Left ventricle myocardium inferior (tissue), 1 donor: ENCODE data around the gene ZPR1. TPM values are rescaled to one million over a fixed set of nuclear protein-coding genes. Genes with fewer than 3 reads are reported as not detected.

Experiments used
- DNase-seq: peaks from one replicate; pipeline ENCODE4 v3.0.0-alpha.2; 2020
- H3K27ac ChIP-seq: fragments of 200-600 bp; replicated peaks from 2 replicates; pipeline ENCODE4 v1.8.0; 2021
- H3K27me3 ChIP-seq: fragments of 200-600 bp; 2 replicates; pipeline ENCODE4 v1.8.0; 2021; ENCODE audit warnings: low read depth
- H3K36me3 ChIP-seq: fragments of 200-600 bp; 2 replicates; pipeline ENCODE4 v1.8.0; 2021
- H3K4me1 ChIP-seq: fragments of 200-600 bp; 2 replicates; pipeline ENCODE4 v1.8.0; 2021
- H3K4me3 ChIP-seq: fragments of 200-600 bp; 2 replicates; pipeline ENCODE4 v1.8.0; 2021; ENCODE audit warnings: mild to moderate bottlenecking, moderate library complexity
- H3K9me3 ChIP-seq: fragments of 200-600 bp; replicated peaks from 2 replicates; pipeline ENCODE4 v1.8.0; 2021
- intact Hi-C: fragments of 100-400 bp; cut with micrococcal nuclease; formaldehyde crosslinking; loops from one replicate; pipeline ENCODE4 v1.11.0; 2022
- total RNA-seq: library from RNA; stranded (reverse); fragmentation: NEBNext Ultra II Directional; extraction: Animal tissue kit (Norgen Biotek cat#: 25700); gene quantifications from one replicate; pipeline ENCODE4 v1.2.1, GENCODE V29; 2021
- TF ChIP-seq, protein P1 (sequence below): fragments of 200-600 bp; IDR thresholded peaks from 2 replicates; pipeline ENCODE4 v1.8.0; 2021; ENCODE audit warnings: antibody characterized with exemption, mild to moderate bottlenecking, borderline replicate concordance
- donor health status: DM: no; HTN: yes; CAD: no; lungs with severe emphysema.

Gene ZPR1
- total RNA-seq, 1 donor from 2014 or later = 26.4 TPM

DNA sequence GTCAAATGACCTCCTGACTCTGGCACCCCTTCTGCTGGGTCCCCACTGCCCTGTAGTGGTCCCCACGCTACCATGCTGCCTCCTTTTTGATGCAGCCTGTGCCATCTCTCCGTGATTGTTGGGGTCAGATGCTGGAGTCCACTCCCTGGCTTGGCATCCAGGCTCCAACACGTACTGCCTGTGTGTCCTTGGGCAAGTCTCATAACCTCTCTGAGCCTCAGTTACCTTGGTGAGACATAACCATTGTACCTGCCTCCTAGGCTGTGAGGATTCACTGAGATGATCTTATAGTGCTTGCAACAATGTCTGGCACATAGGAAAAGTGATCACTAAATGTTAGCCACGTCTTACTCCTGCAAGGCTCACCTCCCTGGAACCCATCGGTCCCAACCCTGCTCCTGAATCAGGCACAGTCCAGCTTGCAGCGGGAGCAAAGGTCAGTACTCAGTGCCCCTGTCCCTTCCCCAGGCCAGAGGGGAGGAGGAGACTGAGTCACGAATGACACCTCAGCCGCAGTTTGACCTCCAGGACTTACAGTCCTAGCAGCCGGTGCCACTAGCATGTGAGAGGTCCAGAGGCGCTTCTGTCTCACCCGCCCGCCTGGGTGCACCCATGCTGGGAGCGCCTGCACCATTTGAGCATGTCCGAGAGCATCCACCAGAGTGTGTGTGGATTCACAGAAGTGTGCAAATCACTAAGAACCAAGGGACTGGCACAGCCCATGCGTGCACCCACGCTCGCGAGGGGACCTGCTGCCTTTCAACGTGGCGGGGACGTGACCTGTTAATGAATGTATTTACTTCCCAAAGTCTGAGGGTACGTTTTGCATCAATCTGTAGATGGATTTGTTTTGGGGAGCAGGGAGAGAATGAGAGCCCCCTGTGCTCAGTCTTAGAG lies 38.3 kb upstream of the ZPR1 start:
- DNase-seq = no peak
- intact Hi-C loops = no loop called here
- Histone ChIP-seq H3K27me3 (no peaks in the 10 kb centered on the region), H3K9me3 (no peaks in the 10 kb centered on the region), H3K4me1 (no peaks in the 10 kb centered on the region), H3K27ac (no peak overlapping the region), H3K36me3 (no peaks in the 10 kb centered on the region), H3K4me3 (no peak overlapping the region)
- TF ChIP-seq, protein P1, sequence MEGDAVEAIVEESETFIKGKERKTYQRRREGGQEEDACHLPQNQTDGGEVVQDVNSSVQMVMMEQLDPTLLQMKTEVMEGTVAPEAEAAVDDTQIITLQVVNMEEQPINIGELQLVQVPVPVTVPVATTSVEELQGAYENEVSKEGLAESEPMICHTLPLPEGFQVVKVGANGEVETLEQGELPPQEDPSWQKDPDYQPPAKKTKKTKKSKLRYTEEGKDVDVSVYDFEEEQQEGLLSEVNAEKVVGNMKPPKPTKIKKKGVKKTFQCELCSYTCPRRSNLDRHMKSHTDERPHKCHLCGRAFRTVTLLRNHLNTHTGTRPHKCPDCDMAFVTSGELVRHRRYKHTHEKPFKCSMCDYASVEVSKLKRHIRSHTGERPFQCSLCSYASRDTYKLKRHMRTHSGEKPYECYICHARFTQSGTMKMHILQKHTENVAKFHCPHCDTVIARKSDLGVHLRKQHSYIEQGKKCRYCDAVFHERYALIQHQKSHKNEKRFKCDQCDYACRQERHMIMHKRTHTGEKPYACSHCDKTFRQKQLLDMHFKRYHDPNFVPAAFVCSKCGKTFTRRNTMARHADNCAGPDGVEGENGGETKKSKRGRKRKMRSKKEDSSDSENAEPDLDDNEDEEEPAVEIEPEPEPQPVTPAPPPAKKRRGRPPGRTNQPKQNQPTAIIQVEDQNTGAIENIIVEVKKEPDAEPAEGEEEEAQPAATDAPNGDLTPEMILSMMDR = no peak

DNA sequence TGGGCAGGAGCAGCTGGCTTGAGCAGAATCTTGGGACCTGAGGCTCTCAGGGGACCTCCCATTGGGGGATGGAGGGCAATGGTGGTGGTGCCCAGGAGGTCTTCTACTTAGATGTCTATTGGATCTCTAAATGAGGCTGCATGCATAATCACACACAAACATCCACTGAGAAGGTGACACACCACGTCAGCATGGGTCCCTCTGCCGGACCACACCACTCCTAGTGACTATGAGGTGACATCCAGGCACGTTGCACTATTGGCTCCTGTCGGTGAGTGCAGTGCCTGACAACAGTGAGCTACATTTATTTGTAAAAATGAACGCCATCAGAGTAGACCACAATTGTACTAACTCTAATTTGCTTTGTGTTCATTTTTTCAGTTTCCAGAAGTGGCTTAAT lies 37.6 kb upstream of the ZPR1 start:
- H3K4me1 ChIP-seq = no peaks in the 10 kb centered on the region
- H3K4me3 ChIP-seq = no peak overlapping the region
- TF ChIP-seq, protein P1 = no peak
- no peak overlapping the region for H3K27ac ChIP-seq
- intact Hi-C loops = no loop called here
- no peaks in the 10 kb centered on the region for H3K36me3 ChIP-seq
- no peak for DNase-seq
- H3K27me3 ChIP-seq = no peaks in the 10 kb centered on the region
- no peaks in the 10 kb centered on the region for H3K9me3 ChIP-seq

DNA sequence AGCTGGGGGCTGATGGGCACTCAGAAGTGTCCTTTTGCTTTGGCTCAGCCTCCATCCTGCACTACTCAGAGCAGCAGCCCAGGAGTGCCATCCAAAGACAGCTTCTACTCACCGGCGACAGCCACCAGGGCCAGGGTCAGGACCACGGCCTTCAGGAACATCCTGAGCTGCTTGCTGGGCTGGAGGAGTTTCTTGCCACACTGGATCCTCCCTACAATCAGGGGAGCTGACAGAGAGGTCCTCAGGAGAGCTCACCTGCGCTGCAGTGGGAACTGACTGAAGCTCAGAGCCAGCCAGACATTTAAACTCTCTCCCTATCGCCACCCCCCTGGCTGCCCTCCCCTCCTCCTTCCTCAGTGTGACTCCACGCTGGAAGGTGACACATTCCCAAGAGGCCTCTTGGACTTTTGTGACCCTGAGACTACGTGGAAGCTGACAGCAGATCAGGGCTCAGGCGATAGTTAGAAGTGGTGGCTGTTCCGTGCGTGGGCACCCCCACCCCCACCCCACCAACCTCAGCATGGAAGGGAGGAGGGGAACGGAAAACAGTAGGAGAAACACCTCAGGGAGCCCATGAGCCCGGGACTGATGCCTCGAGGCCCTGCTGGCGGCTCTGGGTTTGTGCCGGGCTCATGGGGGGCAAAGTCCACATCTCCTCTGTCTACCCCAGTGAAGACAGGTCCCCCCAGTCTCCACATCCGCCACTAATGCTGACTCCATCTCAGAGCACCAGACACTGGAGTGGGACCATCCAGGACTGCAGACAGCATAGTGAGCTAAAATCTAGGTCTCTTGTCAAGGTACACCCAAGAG lies 35.4 kb upstream of the ZPR1 start, which contains the start of gene APOA4:
Gene APOA4, minus strand, starts transcription at position 274 of the 813 bp plus-strand sequence. Its CDS starts 113 bp downstream, at position 161.
- Histone ChIP-seq H3K27me3 (no peaks in the 10 kb centered on the region), H3K27ac (no peak within 1 kb of the TSS), H3K4me1 (no peaks in the 10 kb centered on the region), H3K36me3 (no peaks in the 10 kb centered on the region), H3K4me3 (no peak within 1 kb of the TSS), H3K9me3 (no peaks in the 10 kb centered on the region)
- intact Hi-C loops = no loop called here
- TF ChIP-seq, protein P1 = no peak
- no peak for DNase-seq

DNA sequence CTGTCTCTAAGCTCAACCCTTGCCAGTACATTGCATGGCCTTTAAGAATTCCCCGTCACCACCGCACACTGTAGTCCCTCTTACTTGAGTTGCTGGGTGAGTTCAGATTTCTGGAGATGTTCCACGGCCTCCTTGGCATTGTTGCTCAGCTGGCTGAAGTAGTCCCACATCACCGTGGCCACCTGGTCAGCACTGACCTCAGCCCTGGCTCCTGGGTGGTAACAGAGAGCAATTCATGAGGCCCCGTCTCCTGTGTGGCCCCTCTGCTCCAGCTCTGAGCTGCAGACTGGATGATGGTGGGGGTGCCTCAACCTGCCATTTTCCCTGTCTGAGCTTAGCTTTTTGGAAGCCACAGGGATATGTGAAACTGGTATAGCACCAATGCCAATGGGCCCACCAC lies 34.8 kb upstream of the ZPR1 start:
- intact Hi-C loops = no loop called here
- H3K27ac ChIP-seq = no peak overlapping the region
- no peaks in the 10 kb centered on the region for H3K9me3 ChIP-seq
- no peaks in the 10 kb centered on the region for H3K36me3 ChIP-seq
- DNase-seq = no peak
- no peaks in the 10 kb centered on the region for H3K4me1 ChIP-seq
- TF ChIP-seq, protein P1 = no peak
- no peaks in the 10 kb centered on the region for H3K27me3 ChIP-seq
- no peak overlapping the region for H3K4me3 ChIP-seq

DNA sequence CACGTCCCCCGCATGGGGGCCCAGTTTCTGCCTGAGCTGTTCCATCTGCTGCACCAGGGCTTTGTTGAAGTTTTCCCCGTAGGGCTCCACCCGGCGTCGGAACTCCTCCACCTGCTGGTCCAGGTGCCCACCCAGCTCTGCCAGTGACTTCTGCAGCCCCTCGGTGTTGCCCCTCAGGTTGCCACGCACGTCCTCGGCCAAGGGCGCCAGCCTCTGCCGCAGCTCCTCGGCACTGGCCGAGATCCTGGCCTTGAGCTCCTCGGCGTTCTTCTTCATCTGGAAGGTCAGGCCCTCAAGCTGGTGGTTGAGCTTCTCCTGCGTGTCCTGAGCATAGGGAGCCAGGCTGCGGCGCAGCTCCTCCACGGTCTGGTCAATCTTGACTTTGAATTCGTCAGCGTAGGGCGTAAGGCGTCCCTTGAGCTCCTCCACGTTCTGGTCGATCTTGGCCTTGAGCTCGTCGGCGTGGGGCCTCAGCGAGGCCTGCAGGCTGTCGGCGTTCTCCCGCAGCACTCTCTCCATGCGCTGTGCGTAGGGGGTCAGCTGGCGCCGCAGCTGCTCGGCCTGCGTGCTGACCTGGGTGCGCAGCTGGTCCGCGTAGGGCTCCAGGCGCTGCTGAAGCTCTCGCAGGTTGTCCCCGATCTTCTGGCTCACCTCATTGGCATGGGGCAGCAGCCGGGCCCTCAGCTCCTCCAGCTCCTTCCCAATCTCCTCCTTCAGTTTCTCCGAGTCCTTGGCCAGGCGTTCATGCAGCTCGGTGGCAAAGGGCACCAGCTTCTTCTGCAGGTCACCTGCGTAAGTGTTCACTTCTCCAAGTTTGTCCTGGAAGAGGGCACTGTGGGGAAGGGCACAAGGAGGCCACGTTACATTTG lies 33.5 kb upstream of the ZPR1 start:
- no peaks in the 10 kb centered on the region for H3K27me3 ChIP-seq
- H3K4me1 ChIP-seq = no peaks in the 10 kb centered on the region
- no peak for DNase-seq
- intact Hi-C loops = no loop called here
- TF ChIP-seq, protein P1 = no peak
- H3K27ac ChIP-seq = no peak overlapping the region
- H3K36me3 ChIP-seq = no peaks in the 10 kb centered on the region
- H3K9me3 ChIP-seq = no peaks in the 10 kb centered on the region
- H3K4me3 ChIP-seq = no peak overlapping the region
